Measurements from ENCODE around the gene S100PBP.

DNA sequence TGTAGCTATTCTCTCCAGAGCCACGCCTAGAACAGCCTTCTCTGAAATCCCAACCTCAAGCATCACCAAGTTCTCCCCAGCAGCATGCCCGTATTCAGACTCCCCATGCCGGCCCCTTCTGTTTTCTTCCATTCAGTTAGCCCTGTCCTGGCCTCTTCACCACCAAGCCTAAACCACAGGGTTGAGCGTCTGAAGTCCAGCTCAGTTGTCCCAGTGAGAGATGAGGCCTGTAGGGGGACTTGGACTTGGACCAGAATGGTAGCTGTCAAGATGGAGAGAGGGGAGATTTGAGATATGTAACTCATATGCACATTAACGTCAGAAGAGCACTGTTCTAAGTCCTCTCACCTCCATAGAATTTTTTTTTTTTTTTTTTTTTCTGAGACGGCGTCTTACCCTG lies 89.2 kb downstream of the S100PBP start:
- TF ChIP-seq, protein P1, sequence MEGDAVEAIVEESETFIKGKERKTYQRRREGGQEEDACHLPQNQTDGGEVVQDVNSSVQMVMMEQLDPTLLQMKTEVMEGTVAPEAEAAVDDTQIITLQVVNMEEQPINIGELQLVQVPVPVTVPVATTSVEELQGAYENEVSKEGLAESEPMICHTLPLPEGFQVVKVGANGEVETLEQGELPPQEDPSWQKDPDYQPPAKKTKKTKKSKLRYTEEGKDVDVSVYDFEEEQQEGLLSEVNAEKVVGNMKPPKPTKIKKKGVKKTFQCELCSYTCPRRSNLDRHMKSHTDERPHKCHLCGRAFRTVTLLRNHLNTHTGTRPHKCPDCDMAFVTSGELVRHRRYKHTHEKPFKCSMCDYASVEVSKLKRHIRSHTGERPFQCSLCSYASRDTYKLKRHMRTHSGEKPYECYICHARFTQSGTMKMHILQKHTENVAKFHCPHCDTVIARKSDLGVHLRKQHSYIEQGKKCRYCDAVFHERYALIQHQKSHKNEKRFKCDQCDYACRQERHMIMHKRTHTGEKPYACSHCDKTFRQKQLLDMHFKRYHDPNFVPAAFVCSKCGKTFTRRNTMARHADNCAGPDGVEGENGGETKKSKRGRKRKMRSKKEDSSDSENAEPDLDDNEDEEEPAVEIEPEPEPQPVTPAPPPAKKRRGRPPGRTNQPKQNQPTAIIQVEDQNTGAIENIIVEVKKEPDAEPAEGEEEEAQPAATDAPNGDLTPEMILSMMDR (conservative IDR thresholded peaks at IDR 0.05), result no peak
- TF ChIP-seq ZFX (IDR thresholded peaks at IDR 0.05), result no peak
